ENCODE measurements around the gene LARGE1.
A peak's percentile ranks its signal among the peaks of the same experiment; 100 is the strongest.

The LARGE1 gene

GRCh38 chr22:33887173-33887572 lies 33.1 kb downstream of the LARGE1 start:
- FAIRE-seq: no peak
- no peak for DNase-seq (ENCODE audit: insufficient read length, low spot score)

- DNase-seq (ENCODE audit: insufficient read length, low spot score) (no peak), FAIRE-seq (no peak)
Observed at GRCh38 chr22:33886696-33887095, 33.6 kb downstream of the LARGE1 start.

- FAIRE-seq: no peak
- DNase-seq (ENCODE audit: insufficient read length, low spot score): no peak
Observed at GRCh38 chr22:33884829-33885228, 35.4 kb downstream of the LARGE1 start.

- no peak for FAIRE-seq
- DNase-seq (ENCODE audit: insufficient read length, low spot score): no peak
Observed at GRCh38 chr22:33883961-33884808, 36.1 kb downstream of the LARGE1 start.

- FAIRE-seq (no peak), DNase-seq (ENCODE audit: insufficient read length, low spot score) (no peak)
Observed at GRCh38 chr22:33883561-33883960, 36.7 kb downstream of the LARGE1 start.

- FAIRE-seq: no peak
- no peak for DNase-seq (ENCODE audit: insufficient read length, low spot score)
Observed at GRCh38 chr22:33882991-33883390, 37.3 kb downstream of the LARGE1 start.

GRCh38 chr22:33880986-33881385 lies 39.3 kb downstream of the LARGE1 start:
- FAIRE-seq: no peak
- DNase-seq (ENCODE audit: insufficient read length, low spot score): no peak

GRCh38 chr22:33879796-33880195 lies 40.5 kb downstream of the LARGE1 start:
- no peak for DNase-seq (ENCODE audit: insufficient read length, low spot score)
- no peak for FAIRE-seq

GRCh38 chr22:33875316-33875715 lies 45.0 kb downstream of the LARGE1 start:
- FAIRE-seq (no peak), DNase-seq (ENCODE audit: insufficient read length, low spot score) (no peak)

GRCh38 chr22:33874206-33874605 lies 46.1 kb downstream of the LARGE1 start:
- FAIRE-seq: no peak
- no peak for DNase-seq (ENCODE audit: insufficient read length, low spot score)

- DNase-seq (ENCODE audit: insufficient read length, low spot score): no peak
- no peak for FAIRE-seq
Observed at GRCh38 chr22:33873666-33874065, 46.6 kb downstream of the LARGE1 start.

- FAIRE-seq: no peak
- no peak for DNase-seq (ENCODE audit: insufficient read length, low spot score)
Observed at GRCh38 chr22:33873186-33873585, 47.1 kb downstream of the LARGE1 start.

GRCh38 chr22:33871935-33872334 lies 48.3 kb downstream of the LARGE1 start:
- no peak for DNase-seq (ENCODE audit: insufficient read length, low spot score)
- no peak for FAIRE-seq

- no peak for FAIRE-seq
- no peak for DNase-seq (ENCODE audit: insufficient read length, low spot score)
Observed at GRCh38 chr22:33869946-33870345, 50.3 kb downstream of the LARGE1 start.

- DNase-seq (ENCODE audit: insufficient read length, low spot score) (no peak), FAIRE-seq (no peak)
Observed at GRCh38 chr22:33867971-33868370, 52.3 kb downstream of the LARGE1 start.

GRCh38 chr22:33867118-33867866 lies 53.0 kb downstream of the LARGE1 start:
- no peak for DNase-seq (ENCODE audit: insufficient read length, low spot score)
- FAIRE-seq: no peak

GRCh38 chr22:33866511-33866910 lies 53.8 kb downstream of the LARGE1 start:
- FAIRE-seq (no peak), DNase-seq (ENCODE audit: insufficient read length, low spot score) (no peak)

- DNase-seq (ENCODE audit: insufficient read length, low spot score) (no peak), FAIRE-seq (no peak)
Observed at GRCh38 chr22:33865996-33866395, 54.3 kb downstream of the LARGE1 start.

- no peak for FAIRE-seq
- no peak for DNase-seq (ENCODE audit: insufficient read length, low spot score)
Observed at GRCh38 chr22:33865248-33865647, 55.0 kb downstream of the LARGE1 start.

- no peak for DNase-seq (ENCODE audit: insufficient read length, low spot score)
- FAIRE-seq: peak; percentile 81
Observed at GRCh38 chr22:33864723-33865130, 55.5 kb downstream of the LARGE1 start.

GRCh38 chr22:33861216-33861875 lies 58.9 kb downstream of the LARGE1 start:
- no peak for DNase-seq (ENCODE audit: insufficient read length, low spot score)
- FAIRE-seq: no peak

Data from GM19239 (cell line).